ENCODE results near the gene AZGP1.
"Not testable (repeated sequence)": the region's sequence is repeated elsewhere in the genome, so short reads cannot be mapped to it uniquely, and the experiment has no call there.

AZGP1 gene

GRCh38 chr7:99997545-99998137, 21.8 kb upstream of the AZGP1 start:
- FAIRE-seq (no peak), DNase-seq (ENCODE audit: low spot score) (no peak)

- FAIRE-seq (no peak), DNase-seq (ENCODE audit: low spot score) (no peak)
Observed at GRCh38 chr7:99996755-99997544, 21.1 kb upstream of the AZGP1 start.

GRCh38 chr7:99994819-99995218, 19.0 kb upstream of the AZGP1 start:
- FAIRE-seq = no peak
- DNase-seq (ENCODE audit: low spot score) = no peak

GRCh38 chr7:99992330-99993038, 16.7 kb upstream of the AZGP1 start:
- no peak for FAIRE-seq
- no peak for DNase-seq (ENCODE audit: low spot score)

GRCh38 chr7:99991543-99991942, 15.7 kb upstream of the AZGP1 start:
- DNase-seq (ENCODE audit: low spot score); FAIRE-seq: not testable (repeated sequence)

GRCh38 chr7:99990460-99990852, 14.6 kb upstream of the AZGP1 start:
- no peak for DNase-seq (ENCODE audit: low spot score)
- FAIRE-seq = no peak

GRCh38 chr7:99987846-99988245, 12.0 kb upstream of the AZGP1 start:
- FAIRE-seq (no peak), DNase-seq (ENCODE audit: low spot score) (no peak)

GRCh38 chr7:99987306-99987705, 11.5 kb upstream of the AZGP1 start:
- not testable (repeated sequence) for FAIRE-seq; DNase-seq (ENCODE audit: low spot score)

GRCh38 chr7:99984593-99984992, 8.8 kb upstream of the AZGP1 start:
- DNase-seq (ENCODE audit: low spot score) = no peak
- no peak for FAIRE-seq

GRCh38 chr7:99981066-99981465, 5.2 kb upstream of the AZGP1 start:
- not testable (repeated sequence) for DNase-seq (ENCODE audit: low spot score); FAIRE-seq

- FAIRE-seq; DNase-seq (ENCODE audit: low spot score): not testable (repeated sequence)
Observed at GRCh38 chr7:99980448-99980872, 4.6 kb upstream of the AZGP1 start.

GRCh38 chr7:99979814-99980225, 4.0 kb upstream of the AZGP1 start:
- peak; percentile 13 for FAIRE-seq
- DNase-seq (ENCODE audit: low spot score) = not testable (repeated sequence)

- DNase-seq (ENCODE audit: low spot score) = no peak
- no peak for FAIRE-seq
Observed at GRCh38 chr7:99976626-99977025, 795 bp upstream of the AZGP1 start.

- FAIRE-seq (no peak), DNase-seq (ENCODE audit: low spot score) (no peak)
Observed at GRCh38 chr7:99974681-99975080, 1.1 kb downstream of the AZGP1 start.

- not testable (repeated sequence) for FAIRE-seq; DNase-seq (ENCODE audit: low spot score)
Observed at GRCh38 chr7:99973817-99974216, 2.0 kb downstream of the AZGP1 start.

GRCh38 chr7:99971242-99971641, 4.6 kb downstream of the AZGP1 start:
- FAIRE-seq = no peak
- no peak for DNase-seq (ENCODE audit: low spot score)

- FAIRE-seq = not testable (repeated sequence)
Observed at GRCh38 chr7:99969813-99970212, 6.0 kb downstream of the AZGP1 start.

GRCh38 chr7:99969298-99969697, 6.5 kb downstream of the AZGP1 start:
- no peak for FAIRE-seq

More at GRCh38 chr7:99969813-99970212, 6.0 kb downstream of the AZGP1 start:
- DNase-seq (ENCODE audit: low spot score) = not testable (repeated sequence)

GRCh38 chr7:99958564-99959227, 17.1 kb downstream of the AZGP1 start:
- DNase-seq (ENCODE audit: low spot score) (no peak), FAIRE-seq (no peak)

More at GRCh38 chr7:99969298-99969697, 6.5 kb downstream of the AZGP1 start:
- no peak for DNase-seq (ENCODE audit: low spot score)

GRCh38 chr7:99955247-99955646, 20.6 kb downstream of the AZGP1 start:
- DNase-seq (ENCODE audit: low spot score) = peak; percentile 45
- FAIRE-seq = no peak

- DNase-seq (ENCODE audit: low spot score); FAIRE-seq: not testable (repeated sequence)
Observed at GRCh38 chr7:99954643-99955042, 21.2 kb downstream of the AZGP1 start.

All from urothelium cell line (cell line).